ENCODE measurements around the gene LACRT.
"Not testable (repeated sequence)": the region's sequence is repeated elsewhere in the genome, so short reads cannot be mapped to it uniquely, and the experiment has no call there.

Gene LACRT, protein sequence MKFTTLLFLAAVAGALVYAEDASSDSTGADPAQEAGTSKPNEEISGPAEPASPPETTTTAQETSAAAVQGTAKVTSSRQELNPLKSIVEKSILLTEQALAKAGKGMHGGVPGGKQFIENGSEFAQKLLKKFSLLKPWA

DNA sequence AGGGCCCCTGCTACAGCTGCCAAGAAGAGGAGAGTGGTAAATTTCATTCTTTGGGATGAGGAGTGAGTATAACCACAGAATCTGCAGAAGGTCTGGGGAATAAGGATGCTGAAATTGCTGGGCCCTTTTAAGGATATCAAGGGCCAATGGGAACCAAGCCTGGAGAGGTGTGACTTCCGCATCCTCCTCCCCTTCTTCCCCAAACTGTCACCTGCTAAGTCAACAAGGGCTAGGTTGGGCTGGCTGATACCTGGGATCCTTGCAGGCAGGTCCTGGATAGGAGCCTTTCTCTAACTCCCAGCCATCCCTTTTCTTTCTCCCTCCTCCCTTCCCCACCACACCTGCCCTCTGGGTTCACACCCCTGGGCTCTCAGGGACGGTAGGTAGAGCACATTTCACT is at the start of gene LACRT:
Gene LACRT (minus strand): TSS at position 101 of the 400 bp plus-strand sequence. CDS start 54 bp downstream, at position 47.
- no peak for DNase-seq (ENCODE audit: low read depth)

DNA sequence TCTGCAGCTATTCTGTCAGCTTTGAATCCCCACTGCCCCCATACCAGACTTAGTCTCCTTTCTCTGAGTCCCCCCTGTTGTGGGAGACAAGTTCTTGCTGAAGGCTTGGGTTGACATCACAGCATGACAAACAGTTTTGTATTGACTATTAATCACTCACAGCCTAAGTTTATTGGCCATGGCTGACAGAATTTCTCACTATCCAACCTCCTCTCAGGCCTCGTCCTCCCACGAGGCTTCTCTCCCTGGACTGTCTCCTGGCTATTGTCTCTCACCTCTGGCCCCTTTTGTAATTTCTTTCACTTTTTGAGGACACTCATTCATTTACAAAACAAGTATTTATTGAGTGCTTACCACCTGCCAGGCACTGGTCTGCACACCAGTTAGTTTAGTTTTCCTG is 48.7 kb upstream of the LACRT start:
- DNase-seq (ENCODE audit: low read depth), result no peak

DNA sequence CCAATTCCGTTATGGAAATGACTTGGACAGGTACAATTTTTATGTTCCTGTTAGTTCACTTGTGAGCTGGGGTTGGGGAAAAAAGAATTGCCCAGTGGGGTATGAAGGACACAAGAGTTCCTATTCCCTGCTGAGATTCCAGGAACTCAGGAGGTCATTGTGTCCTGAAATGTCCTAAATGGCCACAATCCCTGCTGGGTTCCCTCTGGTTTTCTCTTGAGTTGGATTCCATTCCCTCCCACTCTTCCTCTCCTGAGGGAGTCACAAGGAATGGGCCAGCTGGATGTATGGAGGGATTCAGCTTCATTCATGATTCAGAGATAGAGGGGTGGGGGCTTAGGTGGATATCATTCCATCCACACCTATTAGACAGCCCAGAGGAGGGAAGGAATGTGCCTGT is 48.0 kb upstream of the LACRT start:
- DNase-seq (ENCODE audit: low read depth), result no peak

DNA sequence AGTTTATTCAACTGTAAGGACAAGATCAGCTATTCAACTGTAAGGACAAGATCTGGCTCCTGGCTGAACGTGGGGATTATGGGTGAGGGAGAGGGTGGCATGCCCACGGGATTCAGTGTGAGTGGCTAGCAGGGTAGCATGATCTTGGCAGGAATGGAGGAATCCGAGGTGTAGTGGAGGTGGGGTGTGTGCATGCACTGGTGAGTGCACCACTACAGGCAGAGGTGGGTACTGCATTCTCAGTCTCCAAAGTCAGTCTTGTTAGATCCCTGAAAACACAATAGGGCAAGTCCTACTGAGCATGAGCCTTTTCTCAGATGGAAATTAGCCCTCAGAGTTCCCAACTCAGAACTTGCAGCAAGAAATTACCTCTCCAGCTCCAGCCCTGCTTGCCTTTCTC is 45.7 kb upstream of the LACRT start:
- DNase-seq (ENCODE audit: low read depth), result no peak

DNA sequence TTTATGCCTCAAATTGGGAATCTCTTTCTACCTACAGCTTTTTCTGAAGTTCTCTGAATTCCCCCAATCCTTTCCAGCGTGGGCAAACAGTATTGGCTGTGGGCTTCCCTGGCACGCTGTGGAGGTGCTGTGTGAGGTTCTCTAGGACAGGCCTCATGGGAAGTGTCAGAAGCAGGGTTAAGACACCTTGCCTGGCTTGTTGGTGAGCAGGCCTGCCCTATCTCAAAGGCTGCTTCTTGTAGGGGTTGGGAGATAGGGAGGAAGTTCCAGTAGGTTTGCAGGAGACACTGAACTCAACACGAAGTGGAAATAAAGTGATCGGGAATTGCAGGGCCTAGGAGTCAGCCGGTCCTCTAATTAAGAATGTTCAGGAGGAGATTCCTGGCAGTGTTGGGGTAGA is 43.4 kb upstream of the LACRT start:
- no peak for DNase-seq (ENCODE audit: low read depth)

DNA sequence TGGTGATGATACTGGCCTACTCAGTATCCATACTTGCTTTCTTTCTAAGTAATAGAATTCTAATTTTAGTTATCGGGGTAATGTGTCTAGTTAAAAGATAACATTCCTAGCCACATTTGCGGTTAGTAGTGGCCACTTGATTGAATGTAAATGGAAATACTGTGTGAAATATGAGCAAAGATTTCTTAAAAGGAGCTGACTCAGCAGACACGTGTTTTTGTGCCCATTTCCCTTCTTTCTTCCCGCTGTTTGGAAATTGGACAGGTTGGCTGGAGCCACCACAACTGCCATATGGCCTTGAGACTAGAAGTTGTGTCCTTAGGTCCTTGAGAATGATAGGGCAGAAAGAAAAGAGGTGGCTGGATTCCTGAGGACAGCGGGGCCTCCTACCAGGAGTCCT is 33.2 kb upstream of the LACRT start:
- no peak for DNase-seq (ENCODE audit: low read depth)

DNA sequence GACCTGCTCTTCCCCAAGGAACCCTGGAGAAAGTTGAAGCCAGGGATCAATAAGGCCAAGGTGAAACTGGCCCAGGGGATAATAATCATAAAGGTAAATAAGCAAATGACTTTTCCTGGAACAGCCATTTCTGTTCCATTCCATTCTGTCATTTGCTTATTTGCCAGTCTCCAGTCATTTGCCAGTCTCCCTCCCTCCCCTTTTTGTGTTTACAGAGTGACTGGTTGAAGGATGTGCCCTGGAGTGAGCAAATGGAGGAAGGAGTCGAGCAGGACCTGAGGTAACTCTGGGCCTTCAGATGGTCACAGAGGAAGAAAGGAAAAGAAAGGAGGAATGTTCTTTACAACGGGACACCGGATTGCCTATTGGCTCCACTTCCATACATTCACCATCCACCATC is 31.3 kb upstream of the LACRT start:
- DNase-seq (ENCODE audit: low read depth), result no peak

DNA sequence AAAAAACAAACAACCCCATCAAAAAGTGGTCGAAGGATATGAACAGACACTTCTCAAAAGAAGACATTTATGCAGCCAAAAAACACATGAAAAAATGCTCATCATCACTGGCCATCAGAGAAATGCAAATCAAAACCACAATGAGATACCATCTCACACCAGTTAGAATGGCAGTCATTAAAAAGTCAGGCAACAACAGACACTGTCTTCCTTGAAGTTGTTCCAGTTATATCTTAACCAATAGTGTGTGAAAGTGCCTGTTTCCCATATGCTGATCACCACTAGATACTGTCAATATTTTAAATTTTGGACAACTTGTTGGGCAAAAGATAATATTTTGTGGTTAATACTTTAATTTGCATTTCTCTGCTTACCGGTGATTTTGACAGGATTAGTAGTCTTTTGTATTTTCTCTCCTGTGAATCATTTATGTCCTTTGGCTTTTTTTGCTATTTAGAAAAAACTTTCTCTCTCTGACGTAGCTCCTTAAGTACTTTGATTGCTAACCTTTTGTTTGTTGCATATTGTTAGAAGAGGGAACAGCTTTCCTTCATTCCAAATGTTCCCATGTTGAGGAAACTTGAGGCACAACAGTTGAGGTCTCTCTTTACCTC is 30.4 kb upstream of the LACRT start:
- DNase-seq (ENCODE audit: low read depth), result not testable (repeated sequence)

DNA sequence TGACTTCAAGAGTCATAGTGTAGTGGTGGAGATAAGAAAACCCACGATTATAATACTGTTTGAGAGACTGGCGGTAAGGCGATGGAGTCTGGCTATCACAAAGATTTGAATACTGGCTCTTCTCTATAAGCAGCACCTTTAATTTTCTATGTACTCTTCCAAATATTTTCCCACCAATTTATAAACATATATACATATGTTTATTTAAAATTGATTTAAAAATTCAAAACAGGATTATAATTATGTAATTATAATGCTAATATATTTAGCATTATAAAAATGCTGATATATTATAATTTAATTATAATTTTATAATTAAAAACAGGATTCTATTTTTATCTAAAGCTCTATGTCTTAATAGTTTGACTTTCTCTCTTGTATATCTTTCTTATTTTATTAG is 28.9 kb upstream of the LACRT start:
- no peak for DNase-seq (ENCODE audit: low read depth)

DNA sequence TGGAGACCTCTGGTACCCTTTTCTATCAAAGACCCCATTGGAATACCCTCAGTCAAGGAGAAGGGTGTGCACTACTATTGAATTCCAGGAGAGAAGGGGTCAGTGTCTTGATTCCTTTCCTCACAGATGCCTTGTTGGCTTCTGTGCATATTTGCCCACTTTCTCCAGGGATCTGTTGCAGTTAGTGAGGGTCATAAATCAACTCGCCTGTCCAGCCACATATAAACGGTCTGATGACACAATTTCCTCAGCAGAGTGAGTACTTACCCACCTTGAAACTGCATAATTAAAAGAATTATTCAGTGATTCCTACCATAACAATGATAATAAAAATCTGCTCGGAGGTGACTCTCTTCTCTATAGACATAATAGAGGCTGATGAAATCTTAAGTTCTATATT is 27.3 kb upstream of the LACRT start:
- no peak for DNase-seq (ENCODE audit: low read depth)

DNA sequence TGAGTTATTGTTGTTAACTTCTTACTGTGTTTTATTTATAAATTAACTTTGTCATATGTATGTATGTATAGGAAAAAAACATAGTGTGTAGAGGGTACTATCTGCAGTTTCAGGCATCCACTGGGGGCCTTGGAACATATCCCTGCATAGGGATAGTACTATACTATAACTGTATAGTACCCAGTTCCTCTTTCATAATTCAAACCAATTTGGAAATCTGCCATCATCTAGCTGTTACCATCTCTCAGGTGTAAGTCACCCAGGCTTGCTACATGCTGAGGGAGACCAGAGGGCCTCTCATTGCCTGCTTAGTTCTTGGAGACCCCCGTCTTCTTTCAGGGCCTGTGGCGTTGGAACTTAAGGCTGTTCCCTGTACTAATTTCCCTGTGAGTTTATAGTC is 26.4 kb upstream of the LACRT start:
- DNase-seq (ENCODE audit: low read depth), result no peak

DNA sequence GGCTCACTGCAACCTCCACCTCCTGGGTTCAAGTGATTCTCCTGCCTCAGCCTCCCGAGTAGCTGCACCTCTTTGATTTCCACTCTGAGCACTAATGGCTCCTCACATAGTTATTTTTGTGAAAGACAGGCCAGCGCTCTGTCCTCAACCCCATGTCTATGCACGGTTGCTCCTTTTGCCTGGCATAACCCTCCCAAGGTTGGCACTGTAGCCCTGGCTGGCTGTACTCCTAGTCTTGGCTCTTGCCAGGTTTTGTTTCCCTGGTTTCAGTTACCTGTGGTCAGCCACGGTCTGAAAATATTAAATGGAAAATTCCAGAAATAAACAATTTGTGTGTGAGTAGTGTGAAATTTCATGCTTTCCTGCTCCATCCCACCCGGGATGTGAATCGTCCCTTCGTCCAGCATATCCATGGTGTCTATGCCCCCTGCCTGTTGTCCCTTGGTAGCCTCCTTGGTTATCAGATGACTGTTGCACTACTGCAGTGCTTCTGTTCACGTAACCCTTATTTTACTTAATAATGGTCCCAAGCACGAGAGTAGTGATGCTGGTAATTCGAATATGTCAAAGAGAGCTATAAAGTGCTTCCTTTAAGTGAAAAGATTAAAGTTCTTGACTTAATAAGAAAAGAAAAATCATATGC is 25.7 kb upstream of the LACRT start:
- no peak for DNase-seq (ENCODE audit: low read depth)

DNA sequence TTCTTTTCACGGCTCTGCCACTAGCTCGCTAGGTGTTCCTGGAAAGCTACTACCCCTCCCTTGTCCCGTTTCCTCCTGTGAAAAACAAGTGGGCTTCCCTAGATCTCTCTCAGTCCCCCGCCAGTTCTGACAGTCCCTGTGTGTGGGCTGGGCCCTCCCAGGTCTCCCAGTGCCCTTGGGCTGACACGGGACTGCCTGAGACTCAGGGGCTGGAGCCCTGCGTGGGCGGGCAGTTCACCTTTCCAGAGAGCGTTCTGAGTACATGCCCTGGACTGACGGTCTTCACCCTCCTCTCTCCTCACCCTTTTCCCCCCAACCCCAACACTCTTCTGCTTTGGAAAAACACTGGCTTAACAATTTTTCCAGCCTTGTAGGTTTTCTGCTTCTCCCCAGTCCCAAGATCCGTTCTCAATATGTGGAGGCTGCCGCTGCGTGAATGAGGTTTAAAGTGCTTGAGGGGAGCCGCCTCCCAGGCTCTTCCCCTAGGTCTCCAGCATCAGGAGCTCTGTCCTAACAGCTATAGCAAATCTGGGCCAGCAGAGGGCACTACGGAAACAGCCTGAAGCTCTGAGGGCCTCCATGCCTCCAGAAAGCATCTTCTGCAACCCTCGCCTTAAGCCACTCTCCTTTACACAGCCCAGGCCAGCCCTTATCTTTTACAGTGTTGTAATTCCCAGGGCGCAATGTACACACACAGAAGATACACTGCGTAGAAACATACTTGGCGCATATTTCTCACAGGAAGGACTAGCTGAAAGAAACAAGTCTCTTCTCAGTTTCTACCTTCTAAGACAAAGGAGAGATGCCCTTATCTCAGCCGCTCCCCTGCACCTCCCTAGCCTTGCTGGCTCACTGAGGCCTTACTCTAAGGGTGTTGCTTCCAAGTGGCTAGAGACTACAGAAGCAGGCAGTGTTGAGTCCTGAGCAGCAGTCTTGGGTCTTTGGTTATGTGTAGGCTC is 23.9 kb upstream of the LACRT start:
- DNase-seq (ENCODE audit: low read depth), result peak; percentile 13

DNA sequence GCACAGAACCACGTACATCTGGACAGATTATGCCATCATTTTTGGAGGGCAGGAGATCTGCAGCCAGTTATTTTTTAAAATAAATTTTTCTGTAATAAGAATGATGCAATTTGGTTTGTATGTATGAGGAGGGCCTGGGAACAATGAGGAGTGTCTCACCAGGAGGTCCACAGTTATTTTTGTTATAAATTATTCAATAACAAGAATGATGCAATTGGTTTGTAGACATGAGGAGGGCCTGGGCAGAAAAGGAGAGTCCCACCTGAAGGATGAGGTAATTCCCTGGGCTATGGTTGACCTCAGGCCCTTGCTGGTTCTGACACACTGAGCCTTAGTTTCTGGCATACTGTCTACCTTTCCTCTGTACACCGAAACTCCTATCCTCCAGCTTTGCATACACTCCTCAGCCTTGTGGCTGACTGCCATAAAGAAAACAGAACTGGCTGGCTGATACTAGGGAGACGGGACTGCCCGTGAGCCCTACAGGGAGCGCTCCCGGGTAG is 22.5 kb upstream of the LACRT start:
- no peak for DNase-seq (ENCODE audit: low read depth)

DNA sequence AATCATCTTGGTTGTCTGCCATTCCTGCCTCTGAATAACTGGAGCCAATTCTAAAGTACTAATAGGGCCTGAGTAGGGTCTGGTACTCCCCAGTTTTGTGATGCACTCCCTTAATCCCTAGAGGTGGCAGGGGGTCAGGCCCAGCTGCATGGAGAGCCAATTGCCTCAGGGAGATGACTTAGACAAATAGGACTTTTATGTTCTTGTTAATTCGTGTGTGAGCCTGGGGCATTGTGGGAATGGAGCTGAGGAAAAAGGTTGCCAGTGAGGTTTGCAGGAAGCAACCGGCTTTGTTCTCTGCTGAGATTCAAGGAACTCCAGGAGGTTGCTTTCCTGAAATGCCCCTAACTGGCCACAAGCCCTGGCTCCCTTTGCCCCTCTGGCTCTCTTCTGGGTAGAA is 20.2 kb upstream of the LACRT start:
- no peak for DNase-seq (ENCODE audit: low read depth)

DNA sequence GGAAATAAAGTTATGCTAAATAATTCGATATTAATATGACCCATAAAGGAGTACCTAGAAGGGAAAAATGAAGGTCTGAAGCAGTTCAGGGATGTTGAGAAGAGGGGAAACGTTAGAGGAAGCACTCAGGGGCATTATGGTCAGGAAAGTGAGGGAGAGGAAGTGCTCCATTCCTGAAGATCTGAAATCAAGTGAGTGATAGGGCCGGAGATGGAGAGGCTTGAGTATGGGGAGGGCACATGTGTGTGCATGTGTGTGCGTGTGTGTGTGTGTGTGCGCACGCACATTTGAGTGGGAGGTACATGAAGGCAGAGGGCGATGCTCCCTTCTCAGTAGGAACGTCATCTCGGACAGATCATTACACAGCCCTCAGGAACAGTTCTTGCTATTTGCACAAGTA is 18.3 kb upstream of the LACRT start:
- DNase-seq (ENCODE audit: low read depth), result no peak

DNA sequence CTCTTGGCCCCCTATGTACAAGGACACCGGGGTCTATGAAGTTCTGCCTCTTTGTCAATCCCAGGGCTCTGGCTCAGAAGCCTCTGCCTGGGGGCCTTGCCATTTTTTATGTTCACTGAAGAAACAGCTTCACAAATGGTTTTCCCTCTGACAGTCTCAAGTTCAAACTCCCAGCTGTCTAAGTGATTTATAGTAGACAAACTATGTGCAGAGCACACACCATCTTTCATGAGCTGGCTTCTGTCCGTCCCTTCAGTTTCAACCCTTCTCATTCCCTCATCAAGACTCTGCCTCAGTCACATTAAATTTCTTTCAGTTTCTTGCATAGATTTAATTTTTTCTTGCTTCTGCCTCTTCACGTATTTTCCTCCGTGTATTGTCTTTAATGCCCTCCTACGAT is 16.2 kb upstream of the LACRT start:
- DNase-seq (ENCODE audit: low read depth), result no peak

DNA sequence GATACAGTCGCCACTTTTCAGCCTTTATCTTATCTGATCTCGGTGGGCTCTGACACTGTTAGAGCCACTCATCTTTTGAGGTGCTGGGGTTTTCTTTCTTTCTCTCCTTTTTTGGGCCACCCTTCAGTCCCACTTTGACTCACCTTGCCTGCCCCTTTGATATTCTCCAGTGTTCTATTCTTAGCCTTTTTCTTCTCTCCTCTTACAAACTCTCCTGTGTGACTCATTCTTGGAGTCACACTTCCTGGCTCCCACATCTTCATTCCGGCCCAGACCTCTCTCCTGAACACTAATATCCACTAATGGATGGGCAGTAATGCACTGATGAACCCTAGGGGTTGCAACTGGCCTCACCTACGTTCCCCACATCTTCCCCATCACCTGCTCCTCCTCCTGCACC is 15.7 kb upstream of the LACRT start:
- no peak for DNase-seq (ENCODE audit: low read depth)

DNA sequence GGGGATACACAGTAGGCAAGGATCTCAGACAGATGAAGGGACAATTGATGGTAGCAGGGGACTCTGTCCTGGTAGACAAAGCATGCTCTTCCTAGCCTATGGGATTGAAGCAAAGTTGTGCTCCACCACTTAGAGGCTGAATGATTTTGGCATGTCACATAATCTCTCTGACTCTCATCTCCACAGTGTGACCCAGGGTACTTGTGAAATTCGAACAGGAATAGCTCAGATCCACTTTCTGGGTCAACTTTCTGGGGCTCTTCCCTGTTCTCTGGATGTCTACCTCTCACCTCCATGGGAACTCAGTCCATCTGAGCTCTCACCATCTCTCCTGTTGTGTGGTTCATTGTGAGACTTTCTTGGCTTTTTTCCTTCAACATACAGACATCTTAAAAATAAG is 15.1 kb upstream of the LACRT start:
- no peak for DNase-seq (ENCODE audit: low read depth)

DNA sequence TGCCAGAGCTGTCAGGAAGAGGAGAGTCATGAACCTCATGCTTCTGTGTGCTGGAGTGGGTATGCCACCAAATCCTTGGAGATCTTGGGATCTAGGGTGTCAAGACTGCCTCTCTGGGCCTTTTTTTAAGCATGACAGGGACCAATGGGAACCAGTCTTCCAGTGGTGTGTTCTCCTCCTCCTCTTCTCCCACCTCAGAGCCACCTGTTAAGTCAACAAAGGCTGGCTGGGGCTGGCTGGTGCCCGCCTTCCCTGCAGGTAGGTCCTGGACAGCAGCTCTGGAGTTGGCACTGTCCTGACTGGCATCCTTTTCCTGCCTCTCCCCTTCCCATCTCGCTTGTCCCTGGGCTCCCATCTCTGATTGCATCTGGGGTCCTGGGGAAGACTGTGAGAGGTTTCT is 13.6 kb upstream of the LACRT start, which contains the start of gene DCD:
Gene DCD (minus strand): TSS at position 101 of the 400 bp plus-strand sequence. CDS start 62 bp downstream, at position 39.
- no peak for DNase-seq (ENCODE audit: low read depth)

DNA sequence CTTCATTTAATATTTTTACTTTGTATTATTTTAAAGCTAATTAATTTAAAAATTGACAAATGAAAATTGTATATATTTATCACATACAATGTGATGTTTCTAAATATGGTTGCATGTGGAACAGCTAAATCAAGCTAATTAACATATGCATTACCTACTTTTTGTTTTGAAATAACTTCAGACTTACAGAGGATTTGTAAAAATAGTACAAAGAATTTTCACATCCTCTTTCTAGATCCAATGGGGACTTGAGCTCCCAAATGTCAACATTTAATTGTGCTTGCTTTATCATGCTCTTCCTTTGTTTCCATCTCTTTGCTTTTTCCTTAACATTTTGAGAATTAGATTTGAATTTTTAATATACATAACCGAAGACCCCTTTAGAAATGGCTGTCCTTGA is 6.9 kb upstream of the LACRT start:
- no peak for DNase-seq (ENCODE audit: low read depth)

DNA sequence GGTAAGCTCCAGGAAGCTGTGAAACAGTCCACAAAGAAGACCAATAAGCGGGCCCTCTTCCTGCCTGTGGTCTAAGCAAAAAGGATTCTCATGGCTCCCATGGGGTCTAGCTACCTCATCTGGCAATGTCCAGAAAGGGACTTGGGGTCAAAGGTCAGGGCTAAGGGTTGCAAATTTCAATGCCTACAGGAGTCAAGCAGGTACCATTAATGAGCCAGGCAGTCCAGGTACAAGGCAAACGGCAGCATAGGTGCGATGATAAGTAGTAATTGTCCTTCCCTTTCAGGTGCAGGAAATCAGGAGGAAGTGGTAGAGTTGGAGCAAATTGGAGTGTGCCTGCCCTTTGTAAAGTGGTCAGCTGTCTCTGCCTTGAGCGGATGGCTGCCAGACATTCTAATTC is 6.4 kb upstream of the LACRT start:
- DNase-seq (ENCODE audit: low read depth), result no peak

All from stimulated activated CD8-positive, alpha-beta memory T cell treated with anti-CD3 and anti-CD28 coated beads, Interleukin-15, amount 100 ng/mL, for 1 hour (primary cell).